Spleen (tissue), 11 donors: ENCODE results near the gene SORCS2. TPM values are rescaled to one million over a fixed set of nuclear protein-coding genes. Genes with fewer than 3 reads are reported as not detected.

Experiments used
- DNase-seq: peaks from one replicate; pipeline ENCODE4 v3.0.0-alpha.2; 2020
- H3K27ac ChIP-seq, 8 donors: fragments of 200-600 bp; sonication (generic) in 7 of 8; 1 replicate in 4 of 8; 2 replicates in 4 of 8; pipeline versions ENCODE4 v1.5.0 to v1.8.0; 2016 to 2021; ENCODE audit warnings: inconsistent platforms in 4 of 8, mild to moderate bottlenecking in 4 of 8, moderate library complexity in 1 of 8
- H3K27me3 ChIP-seq, 7 donors: fragments of 200-600 bp; sonication (generic) in 6 of 7; replicated peaks in 1 of 7; 1 replicate in 4 of 7; 2 replicates in 3 of 7; pipeline versions ENCODE4 v1.5.0 to v1.8.0; 2016 to 2021; ENCODE audit warnings: inconsistent platforms in 3 of 7, mild to moderate bottlenecking in 1 of 7
- H3K36me3 ChIP-seq, 6 donors: fragments of 200-600 bp; sonication (generic) in 5 of 6; 1 replicate in 4 of 6; 2 replicates in 2 of 6; pipeline versions ENCODE4 v1.5.0 to v1.8.0; 2016 to 2021; ENCODE audit warnings: inconsistent platforms in 2 of 6
- H3K4me1 ChIP-seq, 6 donors: fragments of 200-600 bp; sonication (generic) in 5 of 6; 1 replicate in 3 of 6; 2 replicates in 3 of 6; pipeline versions ENCODE4 v1.5.0 to v1.8.0; 2016 to 2021; ENCODE audit warnings: inconsistent platforms in 3 of 6
- H3K4me3 ChIP-seq, 8 donors: fragments of 200-600 bp; sonication (generic) in 7 of 8; 1 replicate in 4 of 8; 2 replicates in 4 of 8; pipeline versions ENCODE4 v1.5.0 to v1.8.0; 2016 to 2021; ENCODE audit warnings: inconsistent platforms in 4 of 8, mild to moderate bottlenecking in 4 of 8, moderate library complexity in 2 of 8
- H3K9me3 ChIP-seq, 8 donors: fragments of 200-600 bp; sonication (generic) in 7 of 8; 1 replicate in 4 of 8; 2 replicates in 4 of 8; pipeline versions ENCODE4 v1.5.0 to v1.8.0; 2016 to 2021; ENCODE audit warnings: inconsistent platforms in 4 of 8
- POLR2A ChIP-seq, 3 donors: fragments of 450-650 bp; IDR thresholded peaks; one replicate each; pipeline ENCODE4 v1.5.1; 2017; ENCODE audit warnings: antibody characterized with exemption in 3 of 3, mild to moderate bottlenecking in 1 of 3
- POLR2AphosphoS5 ChIP-seq, 3 donors: sonication (generic); formaldehyde crosslinking; IDR thresholded peaks; one replicate each; pipeline ENCODE4 v1.5.1; 2017; ENCODE audit warnings: antibody characterized with exemption in 3 of 3
- WGBS, 5 donors: extraction: QIAGEN DNeasy Blood & Tissue Kit in 3 of 5; methylation state at CpG; one replicate each; pipeline versions ENCODE4 v1.1.5 to v1.1.7; 2013 to 2018; 5-methylcytosine and 5-hydroxymethylcytosine counted together
- intact Hi-C: fragments of 100-400 bp; cut with DNase I; formaldehyde crosslinking; loops from one replicate; pipeline ENCODE4 v1.15.0; 2023; ENCODE audit warnings: low total_unique reads
- polyA plus RNA-seq, 3 donors: library from polyadenylated mRNA; stranded (reverse); fragments of 200-250 nt; gene quantifications; one replicate each; pipeline ENCODE4 v1.2.1, GENCODE V29; 2013
- total RNA-seq, 7 donors: library from RNA; depleted of rRNA in 3 of 7; stranded (reverse); fragments of >200 nt in 3 of 7; fragmentation: NEBNext Ultra II Directional in 4 of 7; extraction: Animal tissue kit (Norgen Biotek cat#: 25700) in 4 of 7; gene quantifications; one replicate each; pipeline versions ENCODE4 v1.1.0 to v1.2.1, GENCODE V29; 2016 to 2021
- TF ChIP-seq, protein P1 (sequence below), 11 experiments: fragments of 200-600 bp in 7 of 11; fragments of 450-650 bp in 4 of 11; sonication (generic) in 4 of 11; IDR thresholded peaks in 8 of 11; conservative IDR thresholded peaks in 3 of 11; 1 replicate in 7 of 11; 2 replicates in 4 of 11; pipeline versions ENCODE4 v1.4.0 to v1.8.0; 2016 to 2021; ENCODE audit warnings: antibody characterized with exemption in 11 of 11, inconsistent platforms in 4 of 11, mild to moderate bottlenecking in 1 of 11
- donor health status: healthy with polysubstance abuse.
- donor health status: DM: no; HTN: no; CAD: no; lungs with moderate emphysema.
- donor health status: DM: no; HTN: no; CAD: no.
- donor health status: Bipolar disorder and iron deficiency.
- donor health status: healthy.
- donor health status: DM: no; HTN: no; CAD: no.
- donor health status: DM: yes; HTN: yes; CAD: no.

SORCS2 gene
- total and polyA plus RNA-seq, 10 donors, result 0.33 to 1.6 (median 0.60) TPM

DNA sequence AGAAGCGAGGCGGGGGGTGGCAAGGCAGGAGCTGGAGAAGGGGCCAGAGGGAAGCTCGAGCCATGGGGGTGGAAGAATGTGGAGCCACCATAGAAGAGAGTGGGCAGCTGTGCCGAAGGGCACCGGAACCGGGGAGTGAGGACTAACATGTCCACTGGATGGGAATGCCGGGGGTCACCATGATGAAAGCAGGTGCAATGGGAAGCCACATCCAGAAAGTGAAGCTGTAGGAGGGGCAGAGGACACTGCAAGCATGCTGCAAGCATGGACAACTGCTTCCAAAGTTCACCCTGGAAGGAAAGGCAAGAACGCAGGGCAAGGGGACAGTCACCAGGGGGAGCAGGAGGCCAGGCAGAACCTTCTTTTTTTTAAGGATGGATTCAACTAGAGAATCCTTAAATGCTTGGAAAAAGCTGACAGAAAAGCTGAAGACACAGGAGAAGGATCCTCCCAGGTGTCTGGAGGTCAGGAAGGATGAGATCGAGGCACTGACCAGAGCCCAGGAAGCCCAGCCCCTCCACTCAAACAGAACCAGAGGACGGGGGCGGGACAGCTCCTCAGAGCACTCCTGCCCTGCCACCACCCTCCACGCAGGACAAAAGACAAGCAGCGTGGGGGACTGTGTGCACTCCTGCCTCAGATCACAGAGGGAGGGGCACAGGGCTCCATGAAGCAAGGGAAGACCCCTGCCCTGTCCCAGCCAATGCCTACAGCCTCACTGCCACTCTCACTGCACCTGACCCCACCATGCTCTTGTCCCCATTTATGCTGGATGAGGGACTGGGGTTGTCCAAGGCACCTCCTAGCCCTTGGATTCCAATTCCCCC, 578.1 kb downstream of the SORCS2 start:
- Histone ChIP-seq H3K36me3 (peaks cover 0 to 95% (median 40%) of the 10 kb centered on the region in 6 donors), H3K4me1 (peaks cover 0 to 16% (median 0%) of the 10 kb centered on the region in 6 donors), H3K27ac (no peak overlapping the region), H3K27me3 (no peaks in the 10 kb centered on the region), H3K4me3 (no peak overlapping the region), H3K9me3 (no peaks in the 10 kb centered on the region)
- intact Hi-C loops, result no loop called here
- DNase-seq, result peak; percentile 71
- no peak for TF ChIP-seq POLR2A (IDR thresholded peaks at IDR 0.05)
- TF ChIP-seq, protein P1, sequence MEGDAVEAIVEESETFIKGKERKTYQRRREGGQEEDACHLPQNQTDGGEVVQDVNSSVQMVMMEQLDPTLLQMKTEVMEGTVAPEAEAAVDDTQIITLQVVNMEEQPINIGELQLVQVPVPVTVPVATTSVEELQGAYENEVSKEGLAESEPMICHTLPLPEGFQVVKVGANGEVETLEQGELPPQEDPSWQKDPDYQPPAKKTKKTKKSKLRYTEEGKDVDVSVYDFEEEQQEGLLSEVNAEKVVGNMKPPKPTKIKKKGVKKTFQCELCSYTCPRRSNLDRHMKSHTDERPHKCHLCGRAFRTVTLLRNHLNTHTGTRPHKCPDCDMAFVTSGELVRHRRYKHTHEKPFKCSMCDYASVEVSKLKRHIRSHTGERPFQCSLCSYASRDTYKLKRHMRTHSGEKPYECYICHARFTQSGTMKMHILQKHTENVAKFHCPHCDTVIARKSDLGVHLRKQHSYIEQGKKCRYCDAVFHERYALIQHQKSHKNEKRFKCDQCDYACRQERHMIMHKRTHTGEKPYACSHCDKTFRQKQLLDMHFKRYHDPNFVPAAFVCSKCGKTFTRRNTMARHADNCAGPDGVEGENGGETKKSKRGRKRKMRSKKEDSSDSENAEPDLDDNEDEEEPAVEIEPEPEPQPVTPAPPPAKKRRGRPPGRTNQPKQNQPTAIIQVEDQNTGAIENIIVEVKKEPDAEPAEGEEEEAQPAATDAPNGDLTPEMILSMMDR (IDR thresholded peaks at IDR 0.05 in 8 of 11, conservative IDR thresholded peaks at IDR 0.05 in 3 of 11), result peak in 5 of 11 experiments; percentile 14 to 43 (median 28)
- 75 to 85% (median 79%) methylated on average over 13 of the region's 13 CpGs for WGBS, 5 donors

DNA sequence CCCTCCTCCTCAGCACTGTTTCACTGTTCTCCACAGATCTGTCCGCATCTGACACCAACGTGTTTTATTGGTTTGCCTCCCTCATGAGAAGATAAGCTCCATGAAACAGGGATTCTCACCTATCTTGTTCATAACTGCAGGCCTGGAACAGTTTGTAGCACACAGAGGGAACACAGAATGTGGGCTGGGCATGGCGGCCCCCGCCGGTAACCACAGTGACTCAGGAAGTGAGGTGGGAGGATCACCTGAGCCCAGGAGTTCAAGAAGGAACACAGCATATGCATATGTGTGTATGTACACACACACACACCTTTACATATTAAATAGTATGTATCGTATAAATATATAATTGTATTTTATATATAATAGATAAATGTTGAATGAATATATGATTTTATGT, 578.7 kb downstream of the SORCS2 start:
- Histone ChIP-seq H3K36me3 (peaks cover 0 to 95% (median 40%) of the 10 kb centered on the region in 6 donors), H3K27ac (no peak overlapping the region), H3K4me1 (peaks cover 0 to 16% (median 0%) of the 10 kb centered on the region in 6 donors), H3K9me3 (no peaks in the 10 kb centered on the region), H3K4me3 (no peak overlapping the region), H3K27me3 (no peaks in the 10 kb centered on the region)
- TF ChIP-seq POLR2A (IDR thresholded peaks at IDR 0.05), result no peak
- no peak for TF ChIP-seq POLR2AphosphoS5 (IDR thresholded peaks at IDR 0.05)
- TF ChIP-seq, protein P1 (IDR thresholded peaks at IDR 0.05 in 8 of 11, conservative IDR thresholded peaks at IDR 0.05 in 3 of 11), result no peak
- DNase-seq, result peak; percentile 37
- intact Hi-C loops, result no loop called here
- WGBS, 5 donors, result 48 to 57% (median 53%) methylated on average over 6 of the region's 6 CpGs

DNA sequence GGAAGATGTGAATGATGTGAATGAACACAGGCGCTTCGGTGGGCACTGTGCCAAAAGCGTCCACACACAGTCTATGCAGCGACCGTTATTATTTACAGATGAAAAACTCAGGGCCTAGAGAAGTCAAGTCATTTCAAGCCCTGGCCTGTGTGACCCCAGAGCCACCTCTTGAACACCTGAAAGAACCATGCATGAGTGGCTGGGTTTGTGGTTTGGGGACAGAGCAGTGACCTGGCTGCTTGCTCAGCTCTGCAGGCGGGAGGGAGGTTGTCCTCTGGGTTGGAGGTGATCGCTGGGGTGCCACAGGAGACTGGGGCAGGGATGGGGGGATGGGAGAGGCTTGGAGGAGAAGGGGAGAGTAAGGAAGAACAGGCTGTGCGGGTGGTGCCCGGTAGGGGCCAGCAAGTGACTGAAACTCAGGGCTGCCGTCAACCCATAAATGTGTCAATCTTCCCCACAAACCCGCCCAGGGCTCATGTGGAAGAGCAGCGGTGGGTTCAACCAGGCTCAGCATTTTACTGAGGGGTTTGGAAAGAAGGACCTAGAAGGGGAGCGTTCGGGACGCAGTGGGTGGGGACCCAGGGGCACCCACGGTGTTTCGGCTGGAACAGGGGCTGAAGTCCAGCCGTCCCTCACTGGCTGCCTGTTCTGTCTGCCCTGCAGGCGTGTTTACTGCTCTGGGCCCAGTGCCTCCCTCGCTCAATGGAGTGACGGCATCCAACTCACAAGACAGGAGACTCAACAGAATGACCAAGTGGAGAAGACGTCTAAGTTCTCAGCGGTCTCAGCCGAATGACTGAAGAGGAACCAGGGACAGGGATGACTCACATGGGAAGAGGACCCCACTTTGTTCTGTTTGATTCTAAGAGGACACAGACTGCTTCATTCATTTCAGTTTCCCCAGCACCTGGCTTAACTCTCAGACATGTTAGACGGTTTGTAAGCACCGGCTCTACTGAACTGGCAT, 579.5 kb downstream of the SORCS2 start:
- H3K4me1 ChIP-seq, result peaks cover 0 to 16% (median 0%) of the 10 kb centered on the region in 6 donors
- H3K9me3 ChIP-seq, result no peaks in the 10 kb centered on the region
- TF ChIP-seq POLR2AphosphoS5 (IDR thresholded peaks at IDR 0.05), result no peak
- intact Hi-C loops, result no loop called here
- H3K27ac ChIP-seq, result no peak overlapping the region
- H3K4me3 ChIP-seq, result no peak overlapping the region
- no peaks in the 10 kb centered on the region for H3K27me3 ChIP-seq
- peaks cover 0 to 93% (median 36%) of the 10 kb centered on the region in 6 donors for H3K36me3 ChIP-seq
- DNase-seq, result peak; percentile 57
- 63 to 87% (median 79%) methylated on average over 25 to 26 of the region's 26 CpGs for WGBS, 5 donors

DNA sequence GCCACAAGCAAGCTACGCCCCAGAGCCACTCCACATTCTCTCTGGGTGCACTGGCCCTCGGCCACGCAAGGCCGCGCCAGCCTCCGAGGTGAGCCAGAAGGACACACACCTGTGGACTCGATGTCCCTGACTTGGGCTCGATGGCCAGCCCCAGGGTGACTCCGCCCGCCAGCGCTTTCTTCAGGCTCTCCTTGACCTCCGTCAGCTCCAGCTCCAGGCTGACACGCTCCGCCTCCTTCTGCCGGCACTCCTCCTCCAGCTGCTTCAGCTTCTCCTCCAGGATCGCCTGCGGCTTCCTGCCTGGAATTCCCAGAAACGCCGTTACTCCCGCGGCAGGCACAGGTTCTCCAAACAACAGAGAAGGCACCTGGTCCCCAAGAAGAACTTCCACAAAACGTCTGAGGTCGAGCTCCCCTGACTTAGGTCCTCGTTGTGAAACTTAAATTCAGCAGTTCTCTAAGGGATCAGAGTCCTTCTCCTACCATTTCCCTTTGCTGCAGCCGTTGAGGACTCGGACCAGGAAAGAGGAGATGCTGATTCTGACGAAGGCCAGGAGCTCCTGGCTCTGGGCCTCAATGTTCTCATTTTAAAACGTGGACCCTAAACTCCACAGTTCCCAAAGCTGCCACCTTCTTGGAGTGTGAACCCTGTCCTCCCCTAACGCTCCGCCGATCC, 580.5 kb downstream of the SORCS2 start:
- H3K36me3 ChIP-seq, result peaks cover 0 to 93% (median 34%) of the 10 kb centered on the region in 6 donors
- intact Hi-C loops, result no loop called here
- H3K4me3 ChIP-seq, result no peak overlapping the region
- H3K27me3 ChIP-seq, result no peaks in the 10 kb centered on the region
- TF ChIP-seq, protein P1 (IDR thresholded peaks at IDR 0.05 in 8 of 11, conservative IDR thresholded peaks at IDR 0.05 in 3 of 11), result no peak
- TF ChIP-seq POLR2A (IDR thresholded peaks at IDR 0.05) (no peak), POLR2AphosphoS5 (IDR thresholded peaks at IDR 0.05) (peak in 2 of 3 donors; percentile 40)
- 71 to 78% (median 74%) methylated on average over 31 of the region's 31 CpGs for WGBS, 5 donors
- H3K9me3 ChIP-seq, result no peaks in the 10 kb centered on the region
- H3K4me1 ChIP-seq, result peaks cover 0 to 16% (median 0%) of the 10 kb centered on the region in 6 donors
- peak overlapping the region in 1 of 8 donors; percentile 11 for H3K27ac ChIP-seq
- DNase-seq, result peak; percentile 75
